Gastroesophageal sphincter (tissue), 3 donors: ENCODE results near the gene CNFN.

Source experiments
- CTCF ChIP-seq, 4 experiments: fragments of 200-600 bp in 2 of 4; fragments of 450-650 bp in 2 of 4; sonication (generic) in 1 of 4; IDR thresholded peaks; one replicate each; pipeline ENCODE4 v1.5.1; 2017 to 2019; ENCODE audit warnings: antibody characterized with exemption in 4 of 4, mild to moderate bottlenecking in 2 of 4, moderate library complexity in 2 of 4
- EP300 ChIP-seq: sonication (generic); formaldehyde crosslinking; IDR thresholded peaks from one replicate; pipeline ENCODE4 v1.6.1; 2017; ENCODE audit warnings: antibody characterized with exemption, mild to moderate bottlenecking
- POLR2A ChIP-seq, 2 donors: fragments of 450-650 bp; IDR thresholded peaks; one replicate each; pipeline ENCODE4 v1.6.1; 2017; ENCODE audit warnings: antibody characterized with exemption in 2 of 2, mild to moderate bottlenecking in 2 of 2, moderate library complexity in 1 of 2

- TF ChIP-seq CTCF (IDR thresholded peaks at IDR 0.05) (no peak), EP300 (no peak), POLR2A (IDR thresholded peaks at IDR 0.05) (no peak)
These were observed 37.2 kb upstream of the CNFN start, which contains the start of gene LIPE for GRCh38 chr19:42427313-42427712.
